ENCODE measurements around the gene ASS1.

The ASS1 gene

DNA sequence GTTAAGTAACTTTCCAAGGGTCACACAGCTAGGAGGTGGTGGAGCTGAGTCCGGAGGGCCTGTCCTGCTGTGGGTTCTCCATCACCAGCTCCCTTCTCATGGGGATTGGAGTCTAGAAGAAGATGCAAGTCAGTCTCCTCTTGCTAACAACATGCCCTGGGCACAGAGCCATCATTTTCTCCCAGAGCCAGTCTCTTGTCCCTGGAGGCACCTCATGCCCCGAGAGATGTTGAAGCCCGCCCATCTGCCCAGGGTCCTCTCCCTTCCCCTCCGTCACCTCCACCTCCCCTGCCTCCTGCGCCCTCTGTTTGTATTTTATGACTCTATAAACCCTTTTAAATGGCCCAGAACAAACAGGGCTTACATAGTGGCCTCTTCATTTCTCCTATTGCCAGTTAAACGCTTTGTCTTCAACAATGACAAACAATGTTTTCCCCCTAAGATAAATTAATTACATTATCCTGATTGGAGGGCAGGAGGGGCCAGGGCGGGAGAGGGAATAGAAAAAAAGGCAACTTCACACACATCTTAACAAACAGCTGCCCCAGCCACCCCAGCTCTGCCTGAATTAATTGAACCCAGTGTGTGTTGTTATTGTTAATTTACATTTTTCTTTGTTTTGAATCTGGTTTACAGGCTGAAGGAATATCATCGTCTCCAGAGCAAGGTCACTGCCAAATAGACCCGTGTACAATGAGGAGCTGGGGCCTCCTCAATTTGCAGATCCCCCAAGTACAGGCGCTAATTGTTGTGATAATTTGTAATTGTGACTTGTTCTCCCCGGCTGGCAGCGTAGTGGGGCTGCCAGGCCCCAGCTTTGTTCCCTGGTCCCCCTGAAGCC, 55.8 kb downstream of the ASS1 start (continued):
- TF ChIP-seq ZNF843 (tag by site-specific recombination; IDR thresholded peaks at IDR 0.05) (peak; percentile 56; the same call in 1 of the 2 replicates), ZNF114 (tag by site-specific recombination; IDR thresholded peaks at IDR 0.05) (no peak), ZNF514 (tag by site-specific recombination; IDR thresholded peaks at IDR 0.05) (no peak), ZSCAN23 (tag by site-specific recombination; IDR thresholded peaks at IDR 0.05) (no peak), ZNF621 (tag by site-specific recombination; IDR thresholded peaks at IDR 0.05) (no peak), ZNF529 (tag by site-specific recombination; IDR thresholded peaks at IDR 0.05; ENCODE audit: insufficient replicate concordance) (no peak), OVOL3 (tag by site-specific recombination; IDR thresholded peaks at IDR 0.05) (no peak), ZNF10 (tag by site-specific recombination; IDR thresholded peaks at IDR 0.05) (no peak), ZNF138 (tag by site-specific recombination; IDR thresholded peaks at IDR 0.05; ENCODE audit: borderline replicate concordance) (no peak), ZFP3 (tag by site-specific recombination; IDR thresholded peaks at IDR 0.05; ENCODE audit: low read depth) (no peak), KLF16 (tag by site-specific recombination; IDR thresholded peaks at IDR 0.05) (no peak), ZNF777 (tag by site-specific recombination; IDR thresholded peaks at IDR 0.05; ENCODE audit: borderline replicate concordance) (no peak), KLF8 (tag by site-specific recombination; IDR thresholded peaks at IDR 0.05) (no peak), KLF1 (tag by site-specific recombination; IDR thresholded peaks at IDR 0.05) (peak; percentile 48), ZNF555 (tag by site-specific recombination; conservative IDR thresholded peaks at IDR 0.05) (no peak), ZNF335 (tag by site-specific recombination; conservative IDR thresholded peaks at IDR 0.05) (peak; percentile 13; the same call in 1 of the 2 replicates), ZNF658 (tag by site-specific recombination; IDR thresholded peaks at IDR 0.05) (no peak), ZNF202 (tag by site-specific recombination; IDR thresholded peaks at IDR 0.05; ENCODE audit: borderline replicate concordance) (no peak), ZNF175 (tag by site-specific recombination; IDR thresholded peaks at IDR 0.05) (no peak), ZNF610 (tag by site-specific recombination; IDR thresholded peaks at IDR 0.05; ENCODE audit: borderline replicate concordance) (no peak), ZNF830 (tag by site-specific recombination; IDR thresholded peaks at IDR 0.05; ENCODE audit: low read depth) (no peak), ZNF660 (tag by site-specific recombination; IDR thresholded peaks at IDR 0.05) (no peak), SP2 (tag by site-specific recombination; IDR thresholded peaks at IDR 0.05) (peak; percentile 12; the same call in 1 of the 2 replicates), ZNF391 (tag by site-specific recombination; IDR thresholded peaks at IDR 0.05; ENCODE audit: borderline replicate concordance, low read depth) (no peak), ZBTB21 (tag by site-specific recombination; IDR thresholded peaks at IDR 0.05) (no peak), ZFP69B (tag by site-specific recombination; IDR thresholded peaks at IDR 0.05) (no peak)
- TF ChIP-seq, protein P1, sequence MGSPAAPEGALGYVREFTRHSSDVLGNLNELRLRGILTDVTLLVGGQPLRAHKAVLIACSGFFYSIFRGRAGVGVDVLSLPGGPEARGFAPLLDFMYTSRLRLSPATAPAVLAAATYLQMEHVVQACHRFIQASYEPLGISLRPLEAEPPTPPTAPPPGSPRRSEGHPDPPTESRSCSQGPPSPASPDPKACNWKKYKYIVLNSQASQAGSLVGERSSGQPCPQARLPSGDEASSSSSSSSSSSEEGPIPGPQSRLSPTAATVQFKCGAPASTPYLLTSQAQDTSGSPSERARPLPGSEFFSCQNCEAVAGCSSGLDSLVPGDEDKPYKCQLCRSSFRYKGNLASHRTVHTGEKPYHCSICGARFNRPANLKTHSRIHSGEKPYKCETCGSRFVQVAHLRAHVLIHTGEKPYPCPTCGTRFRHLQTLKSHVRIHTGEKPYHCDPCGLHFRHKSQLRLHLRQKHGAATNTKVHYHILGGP (tag by site-specific recombination; IDR thresholded peaks at IDR 0.05) = no peak
- TF ChIP-seq, protein P2, sequence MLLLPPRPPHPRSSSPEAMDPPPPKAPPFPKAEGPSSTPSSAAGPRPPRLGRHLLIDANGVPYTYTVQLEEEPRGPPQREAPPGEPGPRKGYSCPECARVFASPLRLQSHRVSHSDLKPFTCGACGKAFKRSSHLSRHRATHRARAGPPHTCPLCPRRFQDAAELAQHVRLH (tag by site-specific recombination; IDR thresholded peaks at IDR 0.05) = no peak
- TF ChIP-seq, protein P3, sequence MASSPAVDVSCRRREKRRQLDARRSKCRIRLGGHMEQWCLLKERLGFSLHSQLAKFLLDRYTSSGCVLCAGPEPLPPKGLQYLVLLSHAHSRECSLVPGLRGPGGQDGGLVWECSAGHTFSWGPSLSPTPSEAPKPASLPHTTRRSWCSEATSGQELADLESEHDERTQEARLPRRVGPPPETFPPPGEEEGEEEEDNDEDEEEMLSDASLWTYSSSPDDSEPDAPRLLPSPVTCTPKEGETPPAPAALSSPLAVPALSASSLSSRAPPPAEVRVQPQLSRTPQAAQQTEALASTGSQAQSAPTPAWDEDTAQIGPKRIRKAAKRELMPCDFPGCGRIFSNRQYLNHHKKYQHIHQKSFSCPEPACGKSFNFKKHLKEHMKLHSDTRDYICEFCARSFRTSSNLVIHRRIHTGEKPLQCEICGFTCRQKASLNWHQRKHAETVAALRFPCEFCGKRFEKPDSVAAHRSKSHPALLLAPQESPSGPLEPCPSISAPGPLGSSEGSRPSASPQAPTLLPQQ (tag by site-specific recombination; IDR thresholded peaks at IDR 0.05) = no peak
- TF ChIP-seq, protein P4, sequence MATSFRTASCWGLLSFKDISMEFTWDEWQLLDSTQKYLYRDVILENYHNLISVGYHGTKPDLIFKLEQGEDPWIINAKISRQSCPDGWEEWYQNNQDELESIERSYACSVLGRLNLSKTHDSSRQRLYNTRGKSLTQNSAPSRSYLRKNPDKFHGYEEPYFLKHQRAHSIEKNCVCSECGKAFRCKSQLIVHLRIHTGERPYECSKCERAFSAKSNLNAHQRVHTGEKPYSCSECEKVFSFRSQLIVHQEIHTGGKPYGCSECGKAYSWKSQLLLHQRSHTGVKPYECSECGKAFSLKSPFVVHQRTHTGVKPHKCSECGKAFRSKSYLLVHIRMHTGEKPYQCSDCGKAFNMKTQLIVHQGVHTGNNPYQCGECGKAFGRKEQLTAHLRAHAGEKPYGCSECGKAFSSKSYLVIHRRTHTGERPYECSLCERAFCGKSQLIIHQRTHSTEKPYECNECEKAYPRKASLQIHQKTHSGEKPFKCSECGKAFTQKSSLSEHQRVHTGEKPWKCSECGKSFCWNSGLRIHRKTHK (tag by site-specific recombination; IDR thresholded peaks at IDR 0.05) = no peak
- TF ChIP-seq, protein P5, sequence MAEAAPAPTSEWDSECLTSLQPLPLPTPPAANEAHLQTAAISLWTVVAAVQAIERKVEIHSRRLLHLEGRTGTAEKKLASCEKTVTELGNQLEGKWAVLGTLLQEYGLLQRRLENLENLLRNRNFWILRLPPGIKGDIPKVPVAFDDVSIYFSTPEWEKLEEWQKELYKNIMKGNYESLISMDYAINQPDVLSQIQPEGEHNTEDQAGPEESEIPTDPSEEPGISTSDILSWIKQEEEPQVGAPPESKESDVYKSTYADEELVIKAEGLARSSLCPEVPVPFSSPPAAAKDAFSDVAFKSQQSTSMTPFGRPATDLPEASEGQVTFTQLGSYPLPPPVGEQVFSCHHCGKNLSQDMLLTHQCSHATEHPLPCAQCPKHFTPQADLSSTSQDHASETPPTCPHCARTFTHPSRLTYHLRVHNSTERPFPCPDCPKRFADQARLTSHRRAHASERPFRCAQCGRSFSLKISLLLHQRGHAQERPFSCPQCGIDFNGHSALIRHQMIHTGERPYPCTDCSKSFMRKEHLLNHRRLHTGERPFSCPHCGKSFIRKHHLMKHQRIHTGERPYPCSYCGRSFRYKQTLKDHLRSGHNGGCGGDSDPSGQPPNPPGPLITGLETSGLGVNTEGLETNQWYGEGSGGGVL (tag by site-specific recombination; IDR thresholded peaks at IDR 0.05) = peak; percentile 89
- TF ChIP-seq, protein P6, sequence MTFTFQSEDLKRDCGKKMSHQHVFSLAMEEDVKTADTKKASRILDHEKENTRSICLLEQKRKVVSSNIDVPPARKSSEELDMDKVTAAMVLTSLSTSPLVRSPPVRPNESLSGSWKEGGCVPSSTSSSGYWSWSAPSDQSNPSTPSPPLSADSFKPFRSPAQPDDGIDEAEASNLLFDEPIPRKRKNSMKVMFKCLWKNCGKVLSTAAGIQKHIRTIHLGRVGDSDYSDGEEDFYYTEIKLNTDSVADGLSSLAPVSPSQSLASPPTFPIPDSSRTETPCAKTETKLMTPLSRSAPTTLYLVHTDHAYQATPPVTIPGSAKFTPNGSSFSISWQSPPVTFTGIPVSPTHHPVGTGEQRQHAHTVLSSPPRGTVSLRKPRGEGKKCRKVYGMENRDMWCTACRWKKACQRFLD (tag by site-specific recombination; IDR thresholded peaks at IDR 0.05) = no peak
